ENCODE measurements around the gene PPM1L.
"Not testable (repeated sequence)": the region's sequence is repeated elsewhere in the genome, so short reads cannot be mapped to it uniquely, and the experiment has no call there.

The PPM1L gene

DNA sequence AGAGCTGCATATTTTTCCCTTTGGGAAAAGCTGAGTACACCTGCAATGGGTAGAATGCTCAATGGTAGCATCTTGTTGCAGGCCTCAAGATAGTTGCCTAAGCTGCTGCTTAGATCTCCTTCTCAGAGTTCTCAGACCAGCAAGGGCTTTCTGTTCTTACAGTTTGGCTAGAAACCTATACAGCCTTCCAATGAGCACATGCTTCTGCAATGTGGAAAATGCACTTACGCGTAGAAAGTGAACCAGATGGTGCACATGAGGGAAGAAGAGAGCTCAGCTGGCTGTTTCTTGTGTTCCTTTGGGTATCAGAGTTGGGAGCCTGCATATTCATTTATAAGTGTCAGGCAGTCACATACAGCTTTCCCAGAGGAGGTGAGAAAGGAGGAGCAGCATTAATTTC lies 212.7 kb downstream of the PPM1L start:
- ChIA-PET CTCF (interaction anchor here (1.0 to 2.6 kb wide), 7 partner anchors 10 to 306 kb away, joined by 3 to 15 read pairs (median 4); no protein-coding TSS in a partner anchor), POLR2A (no interaction called here)
- TF ChIP-seq, protein P1, sequence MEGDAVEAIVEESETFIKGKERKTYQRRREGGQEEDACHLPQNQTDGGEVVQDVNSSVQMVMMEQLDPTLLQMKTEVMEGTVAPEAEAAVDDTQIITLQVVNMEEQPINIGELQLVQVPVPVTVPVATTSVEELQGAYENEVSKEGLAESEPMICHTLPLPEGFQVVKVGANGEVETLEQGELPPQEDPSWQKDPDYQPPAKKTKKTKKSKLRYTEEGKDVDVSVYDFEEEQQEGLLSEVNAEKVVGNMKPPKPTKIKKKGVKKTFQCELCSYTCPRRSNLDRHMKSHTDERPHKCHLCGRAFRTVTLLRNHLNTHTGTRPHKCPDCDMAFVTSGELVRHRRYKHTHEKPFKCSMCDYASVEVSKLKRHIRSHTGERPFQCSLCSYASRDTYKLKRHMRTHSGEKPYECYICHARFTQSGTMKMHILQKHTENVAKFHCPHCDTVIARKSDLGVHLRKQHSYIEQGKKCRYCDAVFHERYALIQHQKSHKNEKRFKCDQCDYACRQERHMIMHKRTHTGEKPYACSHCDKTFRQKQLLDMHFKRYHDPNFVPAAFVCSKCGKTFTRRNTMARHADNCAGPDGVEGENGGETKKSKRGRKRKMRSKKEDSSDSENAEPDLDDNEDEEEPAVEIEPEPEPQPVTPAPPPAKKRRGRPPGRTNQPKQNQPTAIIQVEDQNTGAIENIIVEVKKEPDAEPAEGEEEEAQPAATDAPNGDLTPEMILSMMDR (IDR thresholded peaks at IDR 0.05; ENCODE audit: control extremely low read depth, extremely low read depth, low read depth, missing control alignments) = no peak
- DNase-seq (ENCODE audit: extremely low spot score) = no peak

DNA sequence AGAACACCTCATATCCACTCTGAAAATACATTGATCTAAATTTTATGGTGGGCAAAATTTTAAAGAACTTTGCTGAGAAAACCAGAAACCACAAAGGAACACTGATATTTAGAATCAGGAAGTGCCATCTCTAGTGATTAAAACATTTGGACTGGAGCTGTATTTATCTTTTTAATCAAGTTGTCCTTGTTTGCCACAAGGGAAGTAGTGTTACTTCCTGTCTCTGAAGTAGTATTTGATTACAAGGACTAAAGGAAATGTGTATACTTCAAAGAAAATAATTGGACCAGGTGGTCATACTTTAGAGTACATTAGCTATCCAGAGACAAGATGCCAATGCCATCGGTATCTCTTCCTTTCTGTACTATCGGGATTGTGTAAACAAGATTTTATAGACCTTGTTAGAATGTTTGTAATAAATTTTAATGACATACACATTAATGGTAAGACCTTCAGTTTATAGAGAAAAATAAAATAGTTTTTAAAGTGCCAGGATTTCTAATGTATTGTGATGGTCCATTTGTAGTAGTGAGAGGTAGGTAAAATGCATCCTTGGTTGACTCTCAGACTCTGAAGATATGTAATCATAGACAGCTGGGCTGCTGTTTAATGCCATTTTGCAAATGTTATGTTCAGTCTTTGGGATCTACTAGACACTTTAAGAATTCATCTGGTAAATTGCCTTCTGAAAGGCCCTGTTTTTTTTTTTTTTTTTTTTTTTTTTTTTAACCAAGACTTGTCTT lies 217.2 kb downstream of the PPM1L start:
- POLR2A ChIA-PET = no interaction called here
- TF ChIP-seq, protein P1 (IDR thresholded peaks at IDR 0.05; ENCODE audit: control extremely low read depth, extremely low read depth, low read depth, missing control alignments) = no peak
- CTCF ChIA-PET = no interaction called here
- no peak for DNase-seq (ENCODE audit: extremely low spot score)

- ChIA-PET CTCF (interaction anchor here (1.6 kb wide), 2 partner anchors 9 to 10 kb away, joined by 5 to 7 read pairs; no protein-coding TSS in a partner anchor), POLR2A (no interaction called here)
- DNase-seq (ENCODE audit: extremely low spot score) = no peak
- TF ChIP-seq, protein P1 (IDR thresholded peaks at IDR 0.05; ENCODE audit: control extremely low read depth, extremely low read depth, low read depth, missing control alignments) = no peak
Observed at GRCh38 chr3:160977773-160978172, 221.7 kb downstream of the PPM1L start.

DNA sequence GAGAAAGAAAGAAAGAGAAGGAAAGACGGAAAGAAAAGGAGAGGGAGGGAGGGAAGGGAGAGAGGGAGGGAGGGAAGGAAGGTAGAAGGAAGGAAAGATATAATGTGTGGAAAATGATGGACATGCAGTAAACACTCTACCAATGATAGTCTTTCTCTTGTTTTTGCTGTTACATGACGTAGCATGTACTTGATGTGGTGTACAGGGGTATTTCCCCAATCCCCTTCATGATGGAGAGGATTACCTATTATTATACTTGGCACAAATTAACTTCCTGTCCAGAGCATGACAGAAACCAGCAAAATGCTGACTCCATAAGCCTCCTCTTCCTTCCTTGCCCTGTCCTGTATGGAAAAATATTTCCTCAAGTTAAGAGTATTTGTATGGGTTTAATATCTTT lies 224.7 kb downstream of the PPM1L start:
- CTCF ChIA-PET = interaction anchor here (0.9 kb wide), 1 partner anchor 11 kb away, joined by 3 read pairs; no protein-coding TSS in a partner anchor

DNA sequence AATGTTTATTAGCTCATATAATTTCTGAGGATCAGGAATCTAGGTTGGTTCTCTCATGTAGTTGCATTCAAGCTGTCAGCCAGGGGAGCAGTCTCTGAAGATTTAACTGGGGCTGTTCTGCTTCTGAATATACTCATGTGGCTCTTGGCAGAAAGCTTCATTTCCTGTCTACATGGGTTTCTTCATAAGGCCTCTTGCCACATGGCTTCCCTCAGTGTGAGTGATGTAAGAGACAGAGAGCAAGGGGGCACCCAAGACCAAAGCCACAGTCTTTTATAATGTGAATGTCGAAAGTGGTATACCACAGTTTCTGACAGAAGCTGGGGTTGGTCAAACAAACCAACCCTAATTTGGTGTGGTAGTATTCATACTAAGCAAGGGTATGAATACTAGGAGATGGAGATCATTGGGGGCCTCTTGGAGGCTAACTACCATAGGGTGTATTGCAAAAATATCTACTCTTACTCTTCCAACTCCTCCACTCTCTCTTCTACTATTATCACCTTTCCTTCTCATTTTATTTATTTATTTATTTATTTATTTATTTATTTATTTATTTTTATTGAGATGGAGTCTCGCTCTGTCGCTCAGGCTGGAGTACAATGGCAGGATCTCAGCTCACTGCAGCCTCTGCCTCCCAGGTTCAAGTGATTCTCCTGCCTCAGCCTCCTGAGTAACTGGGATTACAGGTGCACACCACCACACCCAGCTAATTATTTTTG lies 225.3 kb downstream of the PPM1L start:
- ChIA-PET POLR2A (no interaction called here), CTCF (interaction anchor here (0.9 kb wide), 1 partner anchor 10 kb away, joined by 3 read pairs; no protein-coding TSS in a partner anchor)
- DNase-seq (ENCODE audit: extremely low spot score) = no peak
- TF ChIP-seq, protein P1 (IDR thresholded peaks at IDR 0.05; ENCODE audit: control extremely low read depth, extremely low read depth, low read depth, missing control alignments) = no peak

More for the DNA sequence above, 224.7 kb downstream of the PPM1L start:
- TF ChIP-seq, protein P1 (IDR thresholded peaks at IDR 0.05; ENCODE audit: control extremely low read depth, extremely low read depth, low read depth, missing control alignments) = no peak
- DNase-seq (ENCODE audit: extremely low spot score) = peak; percentile 17
- POLR2A ChIA-PET = no interaction called here

DNA sequence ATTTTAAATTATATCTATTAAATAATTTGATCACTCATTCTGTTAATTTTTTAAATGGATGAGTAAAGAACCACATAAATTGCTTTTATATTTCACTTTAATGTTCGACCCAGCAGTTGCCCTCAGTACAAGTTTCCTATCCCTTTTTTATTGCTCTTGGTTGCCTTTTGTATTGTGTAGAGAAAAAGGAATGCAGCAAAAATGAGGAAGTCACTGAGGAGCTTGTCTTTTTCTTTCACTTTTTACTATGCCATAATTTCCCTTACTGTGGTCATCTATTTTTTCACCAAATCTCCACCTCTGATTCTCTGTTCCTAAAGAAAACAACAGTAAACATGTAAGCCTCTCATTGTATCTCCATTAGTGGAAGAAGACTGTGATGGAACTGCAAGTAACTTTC lies 226.5 kb downstream of the PPM1L start:
- ChIA-PET POLR2A (no interaction called here), CTCF (interaction anchor here (1.1 kb wide), 1 partner anchor 17 kb away, joined by 3 read pairs; no protein-coding TSS in a partner anchor)
- TF ChIP-seq, protein P1 (IDR thresholded peaks at IDR 0.05; ENCODE audit: control extremely low read depth, extremely low read depth, low read depth, missing control alignments) = no peak
- DNase-seq (ENCODE audit: extremely low spot score) = no peak

- DNase-seq (ENCODE audit: extremely low spot score); POLR2A ChIA-PET: not testable (repeated sequence)
- CTCF ChIA-PET = interaction anchor here (1.1 kb wide), 1 partner anchor 16 kb away, joined by 3 read pairs; no protein-coding TSS in a partner anchor
Observed at GRCh38 chr3:160983900-160984299, 227.9 kb downstream of the PPM1L start.

All from GM10248 (cell line).